H9 (cell line): ENCODE results near the gene IGLON5. TPM values are rescaled to one million over a fixed set of nuclear protein-coding genes. Genes with fewer than 3 reads are reported as not detected.

Experiments used
- DNase-seq: peaks from one replicate; pipeline ENCODE4 v3.0.0-alpha.2; 2017
- H2AFZ ChIP-seq: one replicate; pipeline ENCODE4 v1.6.1; 2013; ENCODE audit warnings: mild to moderate bottlenecking, low read length, control low read depth, moderate library complexity
- H2AK5ac ChIP-seq: 2 replicates; pipeline ENCODE4 v1.6.1; 2013; ENCODE audit warnings: low read length, control low read depth, mixed read lengths; ENCODE audit not compliant: insufficient read length
- H2BK120ac ChIP-seq: one replicate; pipeline ENCODE4 v1.6.1; 2013; ENCODE audit warnings: low read depth, mild to moderate bottlenecking, low read length, control low read depth, inconsistent platforms; ENCODE audit not compliant: poor library complexity, severe bottlenecking
- H2BK12ac ChIP-seq: 2 replicates; pipeline ENCODE4 v1.6.1; 2013; ENCODE audit warnings: low read length, control low read depth, mixed read lengths, low read depth; ENCODE audit not compliant: insufficient read length
- H2BK15ac ChIP-seq: 2 replicates; pipeline ENCODE4 v1.6.1; 2013; ENCODE audit warnings: low read depth, low read length, control low read depth
- H2BK20ac ChIP-seq: one replicate; pipeline ENCODE4 v1.6.1; 2013; ENCODE audit warnings: low read depth, mild to moderate bottlenecking, low read length, control low read depth, inconsistent platforms; ENCODE audit not compliant: poor library complexity, severe bottlenecking
- H2BK5ac ChIP-seq: 2 replicates; pipeline ENCODE4 v1.6.1; 2013; ENCODE audit warnings: low read length, control low read depth, mixed read lengths; ENCODE audit not compliant: insufficient read length
- H3K14ac ChIP-seq: 2 replicates; pipeline ENCODE4 v1.6.1; 2013; ENCODE audit warnings: low read length, control low read depth; ENCODE audit not compliant: insufficient read depth
- H3K18ac ChIP-seq: 2 replicates; pipeline ENCODE4 v1.6.1; 2013; ENCODE audit warnings: low read depth, mild to moderate bottlenecking, mixed read lengths, low read length, control low read depth; ENCODE audit not compliant: insufficient read length
- H3K23ac ChIP-seq: 2 replicates; pipeline ENCODE4 v1.6.1; 2013; ENCODE audit warnings: low read length, control low read depth, mixed read lengths, low read depth; ENCODE audit not compliant: insufficient read length
- H3K23me2 ChIP-seq: 2 replicates; pipeline ENCODE4 v1.6.1; 2013; ENCODE audit warnings: low read depth, mild to moderate bottlenecking, mixed read lengths, low read length, control low read depth; ENCODE audit not compliant: insufficient read length, poor library complexity, severe bottlenecking
- H3K27ac ChIP-seq: 2 replicates; pipeline ENCODE4 v1.5.1; 2013; ENCODE audit warnings: low read length, control low read depth, mixed read lengths, low read depth; ENCODE audit not compliant: insufficient read length
- H3K27me3 ChIP-seq: 2 replicates; pipeline ENCODE4 v1.6.1; 2013; ENCODE audit warnings: low read length, control low read depth, inconsistent platforms; ENCODE audit not compliant: insufficient read depth
- H3K4ac ChIP-seq: 2 replicates; pipeline ENCODE4 v1.6.1; 2013; ENCODE audit warnings: low read depth, mild to moderate bottlenecking, control low read depth, inconsistent platforms, low read length, moderate library complexity
- H3K4me1 ChIP-seq: 2 replicates; pipeline ENCODE4 v1.6.1; 2013; ENCODE audit warnings: low read length, control low read depth, inconsistent platforms; ENCODE audit not compliant: insufficient read depth
- H3K4me2 ChIP-seq: 2 replicates; pipeline ENCODE4 v1.6.1; 2013; ENCODE audit warnings: low read length, control low read depth, mixed read lengths; ENCODE audit not compliant: insufficient read length, insufficient read depth
- H3K56ac ChIP-seq: 2 replicates; pipeline ENCODE4 v1.6.1; 2013; ENCODE audit warnings: low read depth, mild to moderate bottlenecking, mixed read lengths, low read length, control low read depth; ENCODE audit not compliant: insufficient read length
- H3K79me1 ChIP-seq: 2 replicates; pipeline ENCODE4 v1.6.1; 2013; ENCODE audit warnings: low read depth, mild to moderate bottlenecking, moderate library complexity, low read length, control low read depth, inconsistent platforms; ENCODE audit not compliant: insufficient read depth, poor library complexity, severe bottlenecking
- H3K79me2 ChIP-seq: 2 replicates; pipeline ENCODE4 v1.6.1; 2013; ENCODE audit warnings: low read length, control low read depth, inconsistent platforms; ENCODE audit not compliant: insufficient read depth
- H3K9ac ChIP-seq: 2 replicates; pipeline ENCODE4 v1.6.1; 2013; ENCODE audit warnings: low read length, control low read depth, mixed read lengths; ENCODE audit not compliant: insufficient read length; ENCODE audit errors: extremely low read depth
- H3K9me3 ChIP-seq: one replicate; pipeline ENCODE4 v1.6.1; 2013; ENCODE audit warnings: low read depth, low read length, inconsistent platforms; ENCODE audit not compliant: control insufficient read depth
- H3T11ph ChIP-seq: one replicate; pipeline ENCODE4 v1.6.1; 2013; ENCODE audit warnings: mild to moderate bottlenecking, low read length, control low read depth, inconsistent platforms
- H4K20me1 ChIP-seq: one replicate; pipeline ENCODE4 v1.6.1; 2013; ENCODE audit not compliant: control insufficient read depth, insufficient read length, insufficient read depth
- H4K5ac ChIP-seq: 2 replicates; pipeline ENCODE4 v1.6.1; 2013; ENCODE audit warnings: low read depth, mild to moderate bottlenecking, mixed read lengths, low read length, control low read depth; ENCODE audit not compliant: insufficient read length
- H4K8ac ChIP-seq: replicated peaks from 2 replicates; pipeline ENCODE4 v1.6.1; 2013; ENCODE audit warnings: low read length, control low read depth, mixed read lengths, low read depth; ENCODE audit not compliant: insufficient read length
- H4K91ac ChIP-seq: 2 replicates; pipeline ENCODE4 v1.6.1; 2013; ENCODE audit warnings: low read depth, mild to moderate bottlenecking, moderate library complexity, mixed read lengths, low read length, control low read depth; ENCODE audit not compliant: insufficient read length
- H3K27ac Mint-ChIP-seq, 3 experiments: 2 replicates in 2 of 3; 3 replicates in 1 of 3; pipeline ENCODE4 v1.8.0; 2020 to 2021; ENCODE audit warnings: mixed read lengths in 3 of 3, mild to moderate bottlenecking in 1 of 3, moderate library complexity in 1 of 3
- H3K27me3 Mint-ChIP-seq: 2 replicates; pipeline ENCODE4 v1.8.0; 2021; ENCODE audit warnings: low read depth, mild to moderate bottlenecking, moderate library complexity, mixed read lengths
- H3K36me3 Mint-ChIP-seq, 3 experiments: 2 replicates in 2 of 3; 3 replicates in 1 of 3; pipeline ENCODE4 v1.8.0; 2020 to 2021; ENCODE audit warnings: low read depth in 3 of 3, mixed read lengths in 3 of 3; ENCODE audit not compliant: insufficient read depth in 1 of 3
- H3K4me1 Mint-ChIP-seq, 2 experiments: 2 replicates each; pipeline ENCODE4 v1.8.0; 2020; ENCODE audit warnings: mixed read lengths in 2 of 2
- H3K4me3 Mint-ChIP-seq, 2 experiments: 2 replicates in 1 of 2; 3 replicates in 1 of 2; pipeline ENCODE4 v1.8.0; 2020 to 2021; ENCODE audit warnings: mild to moderate bottlenecking in 2 of 2, mixed read lengths in 2 of 2, moderate library complexity in 1 of 2
- H3K9me3 Mint-ChIP-seq, 2 experiments: 2 replicates in 1 of 2; 3 replicates in 1 of 2; pipeline ENCODE4 v1.8.0; 2020; ENCODE audit warnings: mild to moderate bottlenecking in 2 of 2, mixed read lengths in 2 of 2, moderate library complexity in 1 of 2
- CTCF ChIP-seq: fragments of 200-600 bp; sonication (generic); conservative IDR thresholded peaks from 3 replicates; pipeline ENCODE4 v1.8.0; 2021; ENCODE audit warnings: antibody characterized with exemption, mild to moderate bottlenecking
- WGBS: extraction: QIAGEN DNeasy Blood & Tissue Kit; methylation state at CpG from one replicate; pipeline ENCODE4 v1.1.7; 2013; ENCODE audit warnings: missing lambda C conversion rate, low lambda C conversion rate, mixed read lengths; ENCODE audit not compliant: insufficient read length; ENCODE audit errors: extremely low coverage; 5-methylcytosine and 5-hydroxymethylcytosine counted together
- total RNA-seq: library from RNA; stranded (reverse); gene quantifications from 2 replicates; pipeline ENCODE4 v1.2.1, GENCODE V29; 2021

Gene IGLON5
- total RNA-seq, 1 experiment from 2014 or later: 41.4 TPM

GRCh38 chr19:51339313-51339686, 27.9 kb downstream of the IGLON5 start:
- no peak overlapping the region for H2BK120ac ChIP-seq
- H3K27me3 Mint-ChIP-seq: peaks cover 19% of the 10 kb centered on the region

More at GRCh38 chr19:51339313-51339686, 27.9 kb downstream of the IGLON5 start:
- Histone ChIP-seq H3K14ac (no peak overlapping the region), H3K18ac (no peak overlapping the region), H2AFZ (peak overlapping the region; percentile 76), H2BK12ac (no peak overlapping the region), H3K9ac (no peak overlapping the region), H2BK20ac (no peak overlapping the region), H3K79me1 (no peaks in the 10 kb centered on the region), H3K23ac (no peak overlapping the region), H3K4ac (no peak overlapping the region), H3K4me2 (peak overlapping the region; percentile 81), H3K4me1 (peaks cover 14% of the 10 kb centered on the region), H4K91ac (no peak overlapping the region), H3K9me3 (no peaks in the 10 kb centered on the region), H2BK5ac (no peak overlapping the region), H4K20me1 (no peaks in the 10 kb centered on the region), H2AK5ac (no peak overlapping the region), H3K79me2 (no peaks in the 10 kb centered on the region), H2BK15ac (no peak overlapping the region), H3K56ac (no peak overlapping the region), H4K8ac (no peak overlapping the region), H4K5ac (no peak overlapping the region), H3K27ac (no peak overlapping the region), H3K27me3 (no peaks in the 10 kb centered on the region), H3K23me2 (peaks cover 6% of the 10 kb centered on the region), H3T11ph (no peak overlapping the region)
- H3K36me3 Mint-ChIP-seq: peaks cover 5 to 11% (median 9%) of the 10 kb centered on the region in 3 experiments; a peak in 6 of 7 replicates
- no peak for TF ChIP-seq CTCF
- no CpG with 5 or more reads among the region's 10 CpGs for WGBS
- peak overlapping the region; percentile 77 to 89 for H3K4me3 Mint-ChIP-seq
- DNase-seq: peak; percentile 87
- H3K27ac Mint-ChIP-seq: peak overlapping the region; percentile 87 to 98 (median 97); a peak in 6 of 7 replicates
- H3K4me1 Mint-ChIP-seq: peaks cover 23 to 29% of the 10 kb centered on the region in 2 experiments
- no peaks in the 10 kb centered on the region; a peak in 1 of 5 replicates for H3K9me3 Mint-ChIP-seq
